ENCODE data around the gene BCAP29.

DNA sequence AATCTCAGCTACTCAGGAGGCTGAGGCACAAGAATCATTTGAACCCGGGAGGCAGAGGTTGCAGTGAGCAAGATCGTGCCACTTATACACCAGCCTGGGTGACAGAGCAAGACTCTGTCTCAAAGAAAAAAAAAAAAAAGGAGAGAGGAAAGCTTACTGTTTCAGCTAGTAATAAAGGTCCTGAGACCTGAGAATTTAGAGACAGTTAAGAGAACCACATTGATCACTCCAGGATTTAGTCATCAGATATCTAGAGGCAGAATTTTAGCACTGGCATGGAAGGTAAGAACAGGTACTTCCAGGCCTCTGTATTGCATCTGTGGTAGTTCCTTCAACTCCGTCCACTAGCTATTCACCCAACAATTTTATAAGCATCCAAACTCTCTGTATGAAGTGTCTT lies 24.2 kb upstream of the BCAP29 start:
- no peak for TF ChIP-seq EZH2phosphoT487 (conservative IDR thresholded peaks at IDR 0.05; ENCODE audit: low read length)
- TF ChIP-seq CTCF (IDR thresholded peaks at IDR 0.05; ENCODE audit: insufficient read depth, low read length, poor library complexity, severe bottlenecking): no peak

Data from SU-DHL-6 (cell line).